GM10248 (cell line): ENCODE results near the gene CLDN17.

Experiments used
- CTCF ChIA-PET: fragments of 300-600 bp; sonication (Branson Sonifier 250); formaldehyde crosslinking; extraction: SDS; loops from one replicate; lab custom pipeline; 2021; ENCODE audit warnings: antibody characterized with exemption; lab: Yijun Ruan, JAX
- POLR2A ChIA-PET: fragments of 350-650 bp; sonication (Branson Sonifier 250); formaldehyde crosslinking; extraction: SDS; loops from one replicate; lab custom pipeline; 2020; ENCODE audit warnings: antibody characterized with exemption; lab: Yijun Ruan, JAX
- DNase-seq: peaks from one replicate; pipeline ENCODE4 v3.0.0; 2012; ENCODE audit errors: extremely low spot score
- TF ChIP-seq, protein P1 (sequence below): IDR thresholded peaks from 2 replicates; pipeline ENCODE4 v1.5.1; 2012; ENCODE audit warnings: mild to moderate bottlenecking, low read depth; ENCODE audit errors: extremely low read depth, missing control alignments, control extremely low read depth

The CLDN17 gene, protein sequence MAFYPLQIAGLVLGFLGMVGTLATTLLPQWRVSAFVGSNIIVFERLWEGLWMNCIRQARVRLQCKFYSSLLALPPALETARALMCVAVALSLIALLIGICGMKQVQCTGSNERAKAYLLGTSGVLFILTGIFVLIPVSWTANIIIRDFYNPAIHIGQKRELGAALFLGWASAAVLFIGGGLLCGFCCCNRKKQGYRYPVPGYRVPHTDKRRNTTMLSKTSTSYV

DNA sequence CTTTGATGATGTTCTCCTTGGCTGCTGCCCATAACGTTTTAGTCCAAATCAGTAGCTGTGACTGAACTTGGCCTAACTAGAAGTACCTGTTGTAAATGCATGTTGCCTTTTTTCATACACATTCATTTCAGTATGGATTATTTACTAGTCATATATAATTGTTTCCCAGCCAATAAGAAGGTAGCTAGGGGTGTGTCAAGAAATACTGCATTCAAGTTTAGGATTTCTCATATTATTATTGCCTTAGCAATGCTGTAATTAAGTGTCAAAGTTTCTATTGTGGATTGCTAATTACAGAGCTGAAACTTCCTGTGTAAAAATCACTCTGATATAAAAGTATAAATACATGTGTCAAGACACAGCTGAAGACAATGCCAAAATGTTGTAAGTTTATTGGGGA, at the start of gene CLDN17:
Gene CLDN17, minus strand, starts transcription at position 101 of the 400 bp plus-strand sequence. CDS start 188 bp downstream, outside the sequence.
- no peak for DNase-seq
- TF ChIP-seq, protein P1, sequence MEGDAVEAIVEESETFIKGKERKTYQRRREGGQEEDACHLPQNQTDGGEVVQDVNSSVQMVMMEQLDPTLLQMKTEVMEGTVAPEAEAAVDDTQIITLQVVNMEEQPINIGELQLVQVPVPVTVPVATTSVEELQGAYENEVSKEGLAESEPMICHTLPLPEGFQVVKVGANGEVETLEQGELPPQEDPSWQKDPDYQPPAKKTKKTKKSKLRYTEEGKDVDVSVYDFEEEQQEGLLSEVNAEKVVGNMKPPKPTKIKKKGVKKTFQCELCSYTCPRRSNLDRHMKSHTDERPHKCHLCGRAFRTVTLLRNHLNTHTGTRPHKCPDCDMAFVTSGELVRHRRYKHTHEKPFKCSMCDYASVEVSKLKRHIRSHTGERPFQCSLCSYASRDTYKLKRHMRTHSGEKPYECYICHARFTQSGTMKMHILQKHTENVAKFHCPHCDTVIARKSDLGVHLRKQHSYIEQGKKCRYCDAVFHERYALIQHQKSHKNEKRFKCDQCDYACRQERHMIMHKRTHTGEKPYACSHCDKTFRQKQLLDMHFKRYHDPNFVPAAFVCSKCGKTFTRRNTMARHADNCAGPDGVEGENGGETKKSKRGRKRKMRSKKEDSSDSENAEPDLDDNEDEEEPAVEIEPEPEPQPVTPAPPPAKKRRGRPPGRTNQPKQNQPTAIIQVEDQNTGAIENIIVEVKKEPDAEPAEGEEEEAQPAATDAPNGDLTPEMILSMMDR: no peak
- CTCF ChIA-PET: interaction anchor here (1.2 kb wide), 1 partner anchor 93 kb away, joined by 3 read pairs; no protein-coding TSS in a partner anchor
- POLR2A ChIA-PET: no interaction called here

DNA sequence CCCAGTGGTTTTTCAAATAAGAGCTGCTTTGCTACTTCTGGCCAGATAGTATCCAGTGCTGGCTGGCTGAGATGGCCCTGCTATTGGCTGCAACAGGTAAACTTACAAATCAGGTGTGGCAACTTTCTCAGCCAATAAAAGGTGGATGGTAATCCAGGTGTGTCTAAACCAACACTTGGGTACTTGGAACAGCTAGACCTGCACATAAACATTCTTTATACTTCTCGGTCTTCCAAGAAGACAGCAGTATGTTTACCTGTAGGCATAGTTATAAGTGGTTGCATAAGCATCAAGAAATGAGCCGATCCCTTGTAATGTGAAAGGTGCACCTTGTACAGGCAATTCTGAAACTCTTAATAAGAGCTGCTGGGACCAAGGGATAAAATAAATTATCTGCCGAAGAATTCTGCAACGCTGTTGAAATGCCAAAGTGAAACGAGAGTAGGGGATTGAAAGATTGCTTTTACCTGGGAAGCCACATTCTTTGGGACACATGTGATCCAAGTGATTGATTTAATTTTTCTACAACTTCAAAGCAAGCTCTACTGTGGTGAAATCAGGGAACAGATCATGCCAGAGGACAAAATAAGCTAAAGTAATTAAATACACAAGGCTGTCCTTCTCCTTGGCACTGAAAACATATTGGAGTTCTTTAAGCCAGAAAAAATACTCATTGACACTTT, 49.6 kb upstream of the CLDN17 start, which contains the start of gene CLDN8:
Gene CLDN8, minus strand, starts transcription at position 57 of the 683 bp plus-strand sequence. CDS start 172 bp downstream, outside the sequence.
- DNase-seq: no peak
- TF ChIP-seq, protein P1: no peak
- ChIA-PET CTCF (interaction anchor here (1.2 kb wide), 1 partner anchor 11 kb away, joined by 3 read pairs; no protein-coding TSS in a partner anchor), POLR2A (no interaction called here)

DNA sequence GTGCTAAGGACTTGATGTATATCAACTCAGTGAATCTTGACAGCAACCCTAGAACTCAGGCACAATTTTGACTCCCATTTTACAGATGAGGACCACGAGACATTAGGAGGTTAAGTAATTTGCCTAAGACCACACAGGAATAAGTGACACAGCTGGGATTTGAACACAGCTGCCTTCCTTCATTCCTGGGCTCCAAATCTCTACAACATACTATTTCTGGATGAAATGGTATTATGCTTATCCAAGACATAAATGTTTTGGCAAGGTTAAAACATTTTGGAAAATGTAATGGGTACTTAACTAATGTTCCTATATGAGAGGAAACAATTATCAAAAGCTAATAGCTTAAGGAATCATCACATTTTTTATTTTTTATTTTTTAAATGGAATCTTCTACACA, 44.5 kb upstream of the CLDN17 start:
- DNase-seq: no peak
- TF ChIP-seq, protein P1: no peak
- POLR2A ChIA-PET: no interaction called here
- CTCF ChIA-PET: interaction anchor here (1.2 kb wide), 1 partner anchor 12 kb away, joined by 3 read pairs; no protein-coding TSS in a partner anchor

DNA sequence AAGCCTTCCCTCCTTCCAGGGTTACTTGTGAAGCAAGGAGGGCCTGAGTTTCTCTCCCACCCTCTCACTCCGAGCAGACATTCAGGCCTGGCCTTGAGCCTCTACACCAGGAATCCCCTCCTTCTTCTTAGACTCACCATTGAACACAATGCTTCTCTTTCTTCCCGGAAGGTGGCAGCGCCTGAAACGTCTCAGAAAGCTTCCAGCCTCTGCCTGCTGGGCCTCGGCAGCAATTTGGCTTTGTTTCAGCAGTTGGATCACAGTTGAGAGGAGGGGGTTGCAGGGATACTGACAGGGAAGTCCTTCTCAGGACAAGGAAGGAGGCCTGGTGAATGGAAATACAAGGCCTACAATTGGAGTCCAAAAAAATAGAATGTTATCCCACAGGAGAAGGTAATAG, 43.0 kb upstream of the CLDN17 start:
- TF ChIP-seq, protein P1: no peak
- ChIA-PET CTCF (no interaction called here), POLR2A (no interaction called here)
- no peak for DNase-seq

DNA sequence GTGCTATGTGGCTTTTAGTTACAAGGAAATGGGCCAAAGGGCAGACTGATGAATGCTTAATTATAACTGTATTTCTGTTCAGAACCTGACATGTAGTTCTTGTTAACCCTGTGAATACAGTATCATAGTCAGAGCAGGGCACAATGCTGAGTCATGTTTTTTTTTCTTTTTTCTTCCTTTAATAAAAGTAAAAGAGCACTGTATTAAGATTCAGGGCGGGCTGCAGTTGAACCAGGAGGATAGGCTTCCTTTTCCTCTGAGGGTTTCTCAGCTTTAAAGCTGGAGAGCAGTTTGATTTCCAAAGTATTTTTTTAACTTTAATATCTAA, 40.6 kb upstream of the CLDN17 start:
- TF ChIP-seq, protein P1: no peak
- POLR2A ChIA-PET: no interaction called here

DNA sequence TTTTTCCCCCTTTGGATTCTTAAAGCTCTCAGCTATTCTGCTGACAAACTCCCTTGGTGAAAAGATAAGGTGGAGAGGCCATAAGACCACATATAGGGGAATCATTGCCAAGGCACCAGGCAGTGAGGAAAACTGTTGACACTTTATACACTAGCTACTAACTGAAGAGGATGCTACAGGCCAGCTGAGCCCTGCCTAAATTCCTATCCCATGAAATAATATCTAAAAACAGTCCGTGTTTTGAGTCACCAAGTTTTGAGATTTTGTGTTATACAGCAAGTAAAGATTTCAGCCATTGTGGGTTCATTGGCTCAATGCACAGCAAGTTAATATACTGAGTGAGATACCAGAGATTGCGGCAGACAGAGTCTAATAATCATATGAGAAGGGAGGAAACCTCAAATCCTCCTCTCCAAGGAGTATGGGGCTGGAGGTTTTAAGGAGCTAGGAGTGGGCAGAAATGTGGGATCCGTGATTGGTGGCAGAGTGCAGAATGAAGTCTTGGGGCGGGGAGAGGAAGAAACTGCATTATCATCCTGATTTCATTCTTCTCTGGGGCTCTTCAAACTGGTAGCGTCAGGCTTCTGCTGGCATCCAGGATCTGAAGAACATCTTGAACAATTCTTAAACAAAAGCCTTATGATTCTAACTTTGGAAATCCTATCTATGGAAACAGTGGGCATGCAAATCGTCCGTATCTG, 40.1 kb upstream of the CLDN17 start:
- CTCF ChIA-PET: no interaction called here
- TF ChIP-seq, protein P1: no peak
- DNase-seq: no peak
- POLR2A ChIA-PET: no interaction called here

More for the DNA sequence above, 40.6 kb upstream of the CLDN17 start:
- CTCF ChIA-PET: no interaction called here
- DNase-seq: no peak
